Astrocyte of the cerebellum (primary cell): ENCODE results near the gene MYH11.
"Not testable (repeated sequence)": the region's sequence is repeated elsewhere in the genome, so short reads cannot be mapped to it uniquely, and the experiment has no call there.

ENCODE experiments used
- DNase-seq: peaks from one replicate; pipeline ENCODE4 v3.0.0-alpha.2; 2011; ENCODE audit warnings: low read depth
- H3K4me3 ChIP-seq: 2 replicates; pipeline ENCODE4 v1.5.1; 2011; ENCODE audit warnings: mild to moderate bottlenecking, low read depth, low read length, moderate library complexity
- CTCF ChIP-seq: IDR thresholded peaks from 2 replicates; pipeline ENCODE4 v1.5.1; 2012; ENCODE audit warnings: low read length, low read depth, moderate library complexity, mild to moderate bottlenecking; ENCODE audit errors: missing control alignments
- in situ Hi-C: cut with HindIII; loops from 2 replicates; pipeline ENCODE4 v1.10.0; 2017; ENCODE audit warnings: low sequenced_read_pairs

Gene MYH11

GRCh38 chr16:15795615-15796014 lies 61.2 kb downstream of the MYH11 start:
- TF ChIP-seq CTCF: no peak
- in situ Hi-C loops: no loop called here
- no peak for DNase-seq
- H3K4me3 ChIP-seq: no peak overlapping the region

- TF ChIP-seq CTCF: no peak
- no peak overlapping the region for H3K4me3 ChIP-seq
- in situ Hi-C loops: no loop called here
- DNase-seq: no peak
Observed at GRCh38 chr16:15792563-15792971, 64.3 kb downstream of the MYH11 start.

- TF ChIP-seq CTCF: no peak
- H3K4me3 ChIP-seq: no peak overlapping the region
- DNase-seq: no peak
- in situ Hi-C loops: no loop called here
Observed at GRCh38 chr16:15790458-15790857, 66.4 kb downstream of the MYH11 start.

GRCh38 chr16:15789816-15790215 lies 67.0 kb downstream of the MYH11 start:
- in situ Hi-C loops, DNase-seq, H3K4me3 ChIP-seq: not testable (repeated sequence)

- no peak for TF ChIP-seq CTCF
- H3K4me3 ChIP-seq: no peak overlapping the region
- in situ Hi-C loops: no loop called here
- no peak for DNase-seq
Observed at GRCh38 chr16:15788846-15789239, 68.0 kb downstream of the MYH11 start.

GRCh38 chr16:15786501-15786900 lies 70.3 kb downstream of the MYH11 start:
- DNase-seq: no peak
- in situ Hi-C loops: no loop called here
- no peak for TF ChIP-seq CTCF
- H3K4me3 ChIP-seq: no peak overlapping the region

- no peak overlapping the region for H3K4me3 ChIP-seq
- no peak for TF ChIP-seq CTCF
- no peak for DNase-seq
- in situ Hi-C loops: no loop called here
Observed at GRCh38 chr16:15785386-15786059, 71.3 kb downstream of the MYH11 start.
